Neural cell (in vitro differentiated cells): ENCODE measurements around the gene CDK6.

Source experiments
- CTCF ChIP-seq: fragments of 450-650 bp; IDR thresholded peaks from 2 replicates; pipeline ENCODE4 v1.5.1; 2014; ENCODE audit warnings: antibody characterized with exemption, mild to moderate bottlenecking, moderate library complexity; ENCODE audit not compliant: poor library complexity, severe bottlenecking
- SMC3 ChIP-seq: fragments of 450-650 bp; conservative IDR thresholded peaks from 2 replicates; pipeline ENCODE4 v1.6.1; 2014; ENCODE audit warnings: antibody characterized with exemption, mild to moderate bottlenecking, moderate library complexity; ENCODE audit not compliant: poor library complexity

- no peak for TF ChIP-seq CTCF
- TF ChIP-seq SMC3: no peak
Observed at GRCh38 chr7:92873776-92874175, 37.4 kb upstream of the CDK6 start.
